ENCODE measurements around the gene ACLY. TPM values are rescaled to one million over a fixed set of nuclear protein-coding genes. Genes with fewer than 3 reads are reported as not detected.

ACLY gene
- total and polyA plus RNA-seq, 11 donors, result 8.3 to 55.5 (median 34.7) TPM

GRCh38 chr17:41939044-41939692 is 20.4 kb upstream of the ACLY start:
- intact Hi-C loops (cut with DNase I), result no loop called here
- Histone ChIP-seq H3K9me3 (no peaks in the 10 kb centered on the region), H3K27me3 (no peaks in the 10 kb centered on the region), H3K4me1 (peaks cover 0 to 13% (median 0%) of the 10 kb centered on the region in 12 donors), H3K36me3 (peaks cover 0 to 8% (median 0%) of the 10 kb centered on the region in 9 donors), H3K27ac (no peak overlapping the region), H3K4me3 (no peak overlapping the region)
- 84 to 93% (median 87%) methylated on average over 4 of the region's 4 CpGs for WGBS, 4 donors
- TF ChIP-seq CTCF (IDR thresholded peaks at IDR 0.05), result no peak
- TF ChIP-seq POLR2A (IDR thresholded peaks at IDR 0.05), result no peak
- ATAC-seq (no peak), DNase-seq (no peak)

- intact Hi-C loops (cut with DNase I), result no loop called here
- TF ChIP-seq POLR2A (IDR thresholded peaks at IDR 0.05), result no peak
- no peak for TF ChIP-seq CTCF (IDR thresholded peaks at IDR 0.05)
- DNase-seq (peak; percentile 55 to 83 (median 64)), ATAC-seq (peak; percentile 81 to 95 (median 88))
- H3K4me1 ChIP-seq, result peaks cover 0 to 13% (median 0%) of the 10 kb centered on the region in 12 donors
- H3K27me3 ChIP-seq, result no peaks in the 10 kb centered on the region
- peaks cover 0 to 8% (median 0%) of the 10 kb centered on the region in 9 donors for H3K36me3 ChIP-seq
- no peak overlapping the region for H3K4me3 ChIP-seq
- H3K27ac ChIP-seq, result peak overlapping the region in 9 of 12 donors; percentile 13 to 81 (median 47)
- no peaks in the 10 kb centered on the region for H3K9me3 ChIP-seq
- 62 to 74% (median 68%) methylated on average over 19 of the region's 19 CpGs for WGBS, 4 donors
Measured at GRCh38 chr17:41937970-41938954, 19.5 kb upstream of the ACLY start.

GRCh38 chr17:41935641-41936040 is 16.9 kb upstream of the ACLY start:
- ATAC-seq, result no peak
- TF ChIP-seq CTCF (IDR thresholded peaks at IDR 0.05), result no peak
- no peak for TF ChIP-seq POLR2A (IDR thresholded peaks at IDR 0.05)
- peaks cover 0 to 21% (median 4%) of the 10 kb centered on the region in 12 donors for H3K4me1 ChIP-seq
- no peaks in the 10 kb centered on the region for H3K27me3 ChIP-seq
- H3K9me3 ChIP-seq, result no peaks in the 10 kb centered on the region
- DNase-seq, result no peak
- H3K27ac ChIP-seq, result no peak overlapping the region
- intact Hi-C loops (cut with DNase I), result no loop called here
- H3K36me3 ChIP-seq, result peaks cover 0 to 8% (median 0%) of the 10 kb centered on the region in 9 donors
- no peak overlapping the region for H3K4me3 ChIP-seq
- 95 to 99% (median 96%) methylated on average over 6 of the region's 6 CpGs for WGBS, 4 donors

Measured in heart left ventricle (tissue), 16 donors.